Skeletal muscle tissue (tissue), 4 donors: Measurements from ENCODE around the gene C11orf21. TPM values are rescaled to one million over a fixed set of nuclear protein-coding genes. Genes with fewer than 3 reads are reported as not detected.
A peak's percentile ranks its signal among the peaks of the same experiment; 100 is the strongest.

Experiments
- H3K27ac ChIP-seq: one replicate; pipeline ENCODE4 v1.7.0; 2013; ENCODE audit warnings: mild to moderate bottlenecking, low read depth, low read length, inconsistent platforms
- H3K27me3 ChIP-seq, 3 donors: one replicate each; pipeline ENCODE4 v1.7.0; 2013; ENCODE audit warnings: low read length in 3 of 3; ENCODE audit not compliant: control insufficient read depth in 3 of 3, insufficient read depth in 3 of 3
- H3K36me3 ChIP-seq, 3 donors: one replicate each; pipeline ENCODE4 v1.7.0; 2013; ENCODE audit warnings: low read length in 3 of 3; ENCODE audit not compliant: control insufficient read depth in 3 of 3, insufficient read depth in 3 of 3
- H3K4me1 ChIP-seq, 3 donors: one replicate each; pipeline ENCODE4 v1.7.0; 2013; ENCODE audit warnings: low read length in 3 of 3, mild to moderate bottlenecking in 3 of 3; ENCODE audit not compliant: control insufficient read depth in 3 of 3, insufficient read depth in 3 of 3
- H3K4me3 ChIP-seq, 3 donors: one replicate each; pipeline ENCODE4 v1.7.0; 2013; ENCODE audit warnings: low read length in 3 of 3
- H3K9ac ChIP-seq, 3 donors: one replicate each; pipeline ENCODE4 v1.7.0; 2013; ENCODE audit warnings: low read length in 3 of 3, mild to moderate bottlenecking in 3 of 3, moderate library complexity in 2 of 3, low read depth in 1 of 3
- H3K9me3 ChIP-seq, 3 donors: one replicate each; pipeline ENCODE4 v1.7.0; 2013; ENCODE audit warnings: low read length in 3 of 3; ENCODE audit not compliant: control insufficient read depth in 3 of 3
- total RNA-seq: library from RNA; depleted of rRNA; stranded (reverse); fragments of >200 nt; gene quantifications from one replicate; pipeline ENCODE4 v1.2.3, GENCODE V29; 2014
- donor health status: Osteomylitis.

Gene C11orf21
- total RNA-seq, 1 donor from 2014 or later: 1.6 TPM

DNA sequence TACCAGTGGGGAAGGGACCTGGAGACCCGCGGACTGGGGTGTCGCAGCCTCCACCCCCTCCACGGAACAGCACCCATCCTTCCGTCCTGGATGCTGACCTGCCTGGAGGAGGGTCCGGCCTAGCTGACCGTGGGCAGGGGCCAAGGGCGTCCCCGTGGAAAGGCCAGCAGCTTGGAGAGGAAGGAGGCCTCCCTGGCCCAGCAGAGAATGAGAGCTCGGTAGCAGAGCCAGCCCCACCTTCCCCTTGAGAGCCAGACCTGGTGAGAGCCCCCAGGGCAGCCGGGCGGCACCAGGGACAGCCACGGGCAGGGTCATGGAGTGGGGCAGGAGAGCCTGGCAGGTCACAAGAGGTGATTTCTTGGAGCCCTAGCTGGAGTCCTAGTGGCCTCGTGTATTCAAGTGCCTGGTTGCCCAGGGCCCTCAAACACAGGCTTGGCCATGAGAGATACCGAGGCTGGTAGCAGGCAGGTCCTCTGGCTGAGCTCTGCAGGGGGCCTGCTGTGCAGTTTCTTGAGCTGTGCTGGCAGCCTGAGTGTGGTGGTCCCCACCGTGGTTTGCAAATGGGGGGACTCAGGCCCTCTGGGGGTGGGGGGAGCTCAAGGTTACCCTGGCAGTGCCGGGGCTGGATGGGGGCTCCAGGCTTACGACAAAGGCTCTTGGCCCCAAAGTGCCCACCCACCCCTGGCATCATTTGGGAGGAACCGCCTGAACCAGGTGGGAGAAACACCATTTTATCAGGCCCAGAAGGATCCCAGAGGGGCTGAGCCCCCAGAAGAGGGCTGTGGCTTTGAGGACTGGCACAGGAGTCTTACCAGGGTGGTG lies 7.7 kb upstream of the C11orf21 start:
- Histone ChIP-seq H3K27ac (no peak overlapping the region), H3K27me3 (no peaks in the 10 kb centered on the region), H3K36me3 (no peaks in the 10 kb centered on the region), H3K9ac (no peak overlapping the region), H3K4me1 (peaks cover 9 to 27% (median 25%) of the 10 kb centered on the region in 3 donors), H3K4me3 (no peak overlapping the region), H3K9me3 (no peaks in the 10 kb centered on the region)

DNA sequence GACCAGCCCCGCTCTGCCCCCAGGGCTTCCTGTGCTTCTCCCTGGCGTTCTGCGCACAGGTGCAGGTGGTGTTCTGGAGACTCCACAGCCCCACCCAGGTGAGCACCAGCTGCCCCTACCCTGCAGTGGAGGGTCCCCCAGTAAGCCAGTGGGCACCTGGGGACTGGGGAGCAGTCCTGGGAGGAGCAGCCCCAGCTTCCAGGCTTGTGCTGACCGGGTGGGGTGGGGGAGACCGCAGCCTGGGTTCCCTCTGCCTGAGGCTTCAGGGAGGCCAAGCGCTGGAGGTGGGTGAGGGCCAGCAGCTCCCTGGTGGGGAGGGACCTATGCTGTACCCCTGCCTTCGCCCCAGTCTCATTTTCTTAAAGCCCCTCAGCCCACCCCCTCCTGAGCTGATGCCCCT lies 7.0 kb upstream of the C11orf21 start:
- H3K4me1 ChIP-seq: peaks cover 9 to 23% (median 20%) of the 10 kb centered on the region in 3 donors
- no peak overlapping the region for H3K27ac ChIP-seq

GRCh38 chr11:2307501-2308331 lies 6.0 kb upstream of the C11orf21 start:
- Histone ChIP-seq H3K36me3 (no peaks in the 10 kb centered on the region), H3K9ac (no peak overlapping the region), H3K4me1 (peaks cover 12 to 23% (median 20%) of the 10 kb centered on the region in 3 donors), H3K27ac (no peak overlapping the region), H3K4me3 (no peak overlapping the region), H3K9me3 (no peaks in the 10 kb centered on the region), H3K27me3 (no peaks in the 10 kb centered on the region)

More for the DNA sequence above, 7.0 kb upstream of the C11orf21 start:
- H3K36me3 ChIP-seq: no peaks in the 10 kb centered on the region
- H3K27me3 ChIP-seq: no peaks in the 10 kb centered on the region
- H3K9ac ChIP-seq: no peak overlapping the region
- H3K4me3 ChIP-seq: no peak overlapping the region
- H3K9me3 ChIP-seq: no peaks in the 10 kb centered on the region

GRCh38 chr11:2306877-2307500 lies 5.3 kb upstream of the C11orf21 start:
- Histone ChIP-seq H3K36me3 (no peaks in the 10 kb centered on the region), H3K9ac (no peak overlapping the region), H3K9me3 (no peaks in the 10 kb centered on the region), H3K4me1 (peaks cover 14 to 20% (median 20%) of the 10 kb centered on the region in 3 donors), H3K27ac (no peak overlapping the region), H3K4me3 (no peak overlapping the region), H3K27me3 (no peaks in the 10 kb centered on the region)

DNA sequence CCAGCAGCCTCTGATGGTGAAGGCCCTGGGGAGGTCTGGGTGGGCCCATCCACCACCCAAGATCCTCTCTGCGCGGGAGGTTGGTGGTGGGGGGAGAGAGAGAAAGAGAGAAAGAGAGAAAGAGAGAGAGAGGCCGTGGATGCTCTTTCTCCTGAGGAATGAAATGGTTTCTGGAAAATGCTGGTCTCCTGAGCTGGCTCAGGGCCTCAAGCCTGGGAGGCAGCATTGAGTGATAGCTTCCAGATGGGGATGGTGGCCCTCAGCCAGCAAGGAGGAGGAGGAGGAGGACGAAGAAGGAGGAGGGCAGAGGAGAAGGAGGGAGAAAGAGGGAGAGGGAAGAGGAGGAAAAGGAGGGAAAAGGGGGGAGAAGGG lies 4.7 kb upstream of the C11orf21 start:
- Histone ChIP-seq H3K4me3 (no peak overlapping the region), H3K9ac (peak overlapping the region in 1 of 3 donors; percentile 25)

GRCh38 chr11:2305788-2306451 lies 4.2 kb upstream of the C11orf21 start:
- Histone ChIP-seq H3K27ac (peak overlapping the region; percentile 59), H3K27me3 (no peaks in the 10 kb centered on the region), H3K4me3 (peak overlapping the region in 1 of 3 donors; percentile 33), H3K36me3 (no peaks in the 10 kb centered on the region), H3K9me3 (no peaks in the 10 kb centered on the region), H3K4me1 (peaks cover 14 to 20% (median 20%) of the 10 kb centered on the region in 3 donors), H3K9ac (peak overlapping the region in 2 of 3 donors; percentile 2 to 25)

More for the DNA sequence above, 4.7 kb upstream of the C11orf21 start:
- H3K9me3 ChIP-seq: no peaks in the 10 kb centered on the region
- peaks cover 14 to 20% (median 20%) of the 10 kb centered on the region in 3 donors for H3K4me1 ChIP-seq
- no peaks in the 10 kb centered on the region for H3K27me3 ChIP-seq
- H3K36me3 ChIP-seq: no peaks in the 10 kb centered on the region
- peak overlapping the region; percentile 59 for H3K27ac ChIP-seq

GRCh38 chr11:2305140-2305778 lies 3.5 kb upstream of the C11orf21 start:
- Histone ChIP-seq H3K27me3 (no peaks in the 10 kb centered on the region), H3K36me3 (no peaks in the 10 kb centered on the region), H3K27ac (peak overlapping the region; percentile 59), H3K9me3 (no peaks in the 10 kb centered on the region), H3K4me1 (peaks cover 14 to 20% (median 20%) of the 10 kb centered on the region in 3 donors), H3K4me3 (peak overlapping the region in 1 of 3 donors; percentile 35), H3K9ac (peak overlapping the region in 2 of 3 donors; percentile 2 to 16)

DNA sequence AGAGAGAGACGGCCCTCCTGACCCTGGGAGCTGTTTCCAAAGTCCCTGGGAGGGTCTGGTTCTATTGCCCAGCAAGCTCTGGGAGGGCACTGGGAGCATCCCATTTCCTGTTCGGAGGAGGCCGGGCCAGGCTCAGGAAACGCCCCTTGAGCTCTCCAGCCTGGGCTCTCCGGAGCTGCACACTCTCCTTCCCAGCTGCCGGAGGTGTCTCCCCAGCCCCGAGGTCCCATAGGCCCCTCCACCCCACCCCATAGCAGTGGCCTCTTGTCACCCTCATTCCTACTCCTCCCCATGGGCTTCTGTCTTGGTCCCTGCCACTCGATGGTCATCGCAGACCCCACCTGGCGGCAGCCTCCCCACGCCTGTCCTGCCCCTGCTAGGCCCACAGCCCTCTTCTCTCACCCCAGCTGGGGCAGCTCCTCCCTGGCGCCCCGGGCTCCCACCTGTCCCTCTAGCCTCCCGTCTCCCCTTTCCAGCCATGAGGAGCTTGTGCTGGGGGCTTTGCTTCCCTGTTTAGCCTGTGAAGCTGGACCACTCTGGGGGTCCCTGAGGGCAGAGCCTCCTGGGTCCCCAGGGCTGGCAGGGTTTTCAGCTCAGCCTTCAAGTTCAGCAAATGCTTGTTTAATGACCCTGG lies 2.9 kb upstream of the C11orf21 start:
- Histone ChIP-seq H3K4me1 (peaks cover 14 to 20% (median 20%) of the 10 kb centered on the region in 3 donors), H3K27ac (no peak overlapping the region)

More for the DNA sequence above, 2.9 kb upstream of the C11orf21 start:
- H3K9me3 ChIP-seq: no peaks in the 10 kb centered on the region
- no peaks in the 10 kb centered on the region for H3K36me3 ChIP-seq
- peak overlapping the region in 1 of 3 donors; percentile 3 for H3K9ac ChIP-seq
- H3K4me3 ChIP-seq: no peak overlapping the region
- H3K27me3 ChIP-seq: no peaks in the 10 kb centered on the region
